GM18868 (cell line): ENCODE results near the gene DAO.
"Not testable (repeated sequence)": the region's sequence is repeated elsewhere in the genome, so short reads cannot be mapped to it uniquely, and the experiment has no call there.

Experiments used
- ATAC-seq: cut with Tn5 transposase; IDR thresholded peaks from one replicate; pipeline ENCODE4 v1.9.1; 2021; ENCODE audit warnings: mild to moderate bottlenecking, moderate library complexity; ENCODE audit not compliant: unreplicated experiment

The DAO gene

DNA sequence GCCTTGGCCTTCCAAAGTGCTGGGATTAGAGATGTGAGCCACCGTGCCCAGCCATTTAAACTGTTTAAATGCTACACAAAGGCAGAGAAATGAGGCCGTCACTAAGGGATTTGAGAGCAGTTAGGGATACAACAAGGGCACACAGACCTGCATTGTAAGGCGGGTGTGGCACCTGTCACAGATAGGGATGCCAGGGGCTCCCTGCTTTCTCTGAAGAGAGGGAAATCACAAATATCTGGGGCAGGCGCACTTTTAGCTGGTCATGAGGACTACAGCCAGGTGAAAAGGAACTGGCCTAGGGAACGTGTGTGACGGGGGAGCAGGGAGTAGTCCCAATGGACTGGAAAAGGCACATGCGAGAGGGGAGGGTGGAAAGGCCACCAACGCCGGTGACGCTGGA lies 32.2 kb upstream of the DAO start:
- ATAC-seq, result no peak

DNA sequence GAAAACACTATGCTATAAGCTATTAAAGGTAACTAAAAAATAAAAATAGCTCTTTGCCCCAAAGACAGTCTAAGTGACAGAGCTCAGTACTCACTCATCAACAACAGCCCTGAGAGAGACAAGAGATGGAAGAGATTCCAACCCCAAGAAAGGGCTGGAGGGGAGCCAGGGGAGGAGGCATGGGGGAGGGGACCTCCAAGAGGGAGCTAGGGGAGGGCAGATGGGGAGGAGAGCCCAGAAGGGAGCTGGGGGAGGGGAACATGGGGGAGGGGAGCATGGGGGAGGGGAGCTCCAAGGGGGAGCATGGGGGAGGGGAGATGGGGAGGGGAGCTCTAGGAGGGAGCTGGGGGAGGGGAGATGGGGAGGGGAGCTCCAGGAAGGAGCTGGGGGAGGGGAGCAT lies 30.2 kb upstream of the DAO start:
- no peak for ATAC-seq

DNA sequence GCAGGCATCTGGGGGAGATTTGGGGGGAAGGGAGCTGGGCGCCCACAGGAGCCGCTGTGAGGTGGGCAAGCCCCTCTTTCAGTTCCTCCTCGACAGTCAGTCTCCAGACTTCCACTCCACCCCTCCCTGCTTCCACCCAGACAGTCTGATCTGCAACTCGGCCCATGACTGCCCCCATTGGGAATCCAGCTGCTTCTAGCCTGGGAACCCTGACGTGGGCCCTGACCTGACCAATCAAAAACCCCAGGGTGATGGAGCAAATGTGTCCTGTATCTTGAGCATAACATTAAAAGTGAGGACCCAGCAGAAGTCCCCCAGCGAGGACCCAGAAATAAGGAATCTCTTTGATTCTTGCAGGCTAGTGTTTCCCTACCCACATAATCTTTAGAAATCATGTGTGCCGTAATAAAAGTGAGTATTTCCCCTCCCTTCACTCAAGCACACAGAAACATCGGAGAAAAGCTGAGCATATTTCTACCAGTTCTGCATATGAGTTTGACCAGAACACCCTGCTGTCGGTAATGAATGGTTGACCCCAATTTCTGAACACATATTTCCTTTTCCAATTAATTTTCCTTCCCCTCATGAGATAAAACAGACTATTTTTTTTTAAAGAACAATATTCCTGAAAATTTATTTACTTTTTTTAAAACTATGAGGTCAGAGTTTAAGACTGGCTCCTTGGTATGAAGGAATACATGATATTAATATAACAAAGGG lies 28.9 kb upstream of the DAO start:
- peak; percentile 81 for ATAC-seq

DNA sequence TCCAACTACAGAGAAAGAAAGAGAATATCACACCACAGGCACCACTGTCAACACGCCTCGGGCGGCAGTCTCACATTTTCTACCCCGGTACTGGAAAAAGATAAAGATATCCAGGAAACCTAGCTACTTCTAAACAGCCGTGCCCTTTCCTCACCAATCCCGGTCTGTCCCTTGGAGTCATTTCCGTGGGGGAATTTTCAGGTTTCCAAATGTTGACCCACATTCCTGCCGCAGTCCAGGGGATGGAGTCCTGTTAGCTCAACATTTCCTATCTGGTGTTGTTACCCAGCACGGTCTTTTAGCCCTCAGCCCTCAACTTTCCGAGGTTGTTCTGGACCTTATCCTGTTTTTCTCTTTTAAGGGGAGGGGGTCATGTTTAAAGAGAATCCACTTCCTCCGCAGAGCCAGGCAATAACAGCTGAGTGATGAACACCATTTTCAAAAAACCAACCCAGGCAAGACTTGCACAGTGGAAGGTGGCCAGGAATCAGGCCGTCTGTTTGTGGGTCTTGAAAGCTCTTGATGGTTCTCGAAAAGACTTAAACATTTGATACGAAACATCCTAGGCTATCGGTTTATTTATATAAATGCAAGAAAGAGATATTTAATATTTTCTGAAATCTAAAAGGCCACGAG lies 27.1 kb upstream of the DAO start:
- ATAC-seq, result no peak

DNA sequence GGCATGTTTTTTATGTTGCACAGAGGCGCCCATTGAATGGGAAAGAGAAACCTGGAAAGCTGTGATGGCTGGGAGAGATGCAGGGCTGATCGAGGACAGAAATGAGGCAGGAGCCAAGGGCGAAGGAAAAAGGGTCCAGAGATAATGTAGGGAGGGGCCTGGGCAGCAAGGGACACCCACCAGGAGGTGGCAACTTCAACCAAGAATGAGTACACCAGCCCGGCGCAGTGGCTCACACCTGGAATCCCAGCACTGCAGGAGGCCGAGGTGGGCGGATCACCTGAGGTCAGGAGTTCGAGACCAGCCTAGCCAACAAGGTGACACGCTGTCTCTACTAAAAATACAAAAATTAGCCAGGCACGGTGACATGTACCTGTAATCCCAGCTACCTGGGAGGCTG lies 26.5 kb upstream of the DAO start:
- ATAC-seq, result no peak

DNA sequence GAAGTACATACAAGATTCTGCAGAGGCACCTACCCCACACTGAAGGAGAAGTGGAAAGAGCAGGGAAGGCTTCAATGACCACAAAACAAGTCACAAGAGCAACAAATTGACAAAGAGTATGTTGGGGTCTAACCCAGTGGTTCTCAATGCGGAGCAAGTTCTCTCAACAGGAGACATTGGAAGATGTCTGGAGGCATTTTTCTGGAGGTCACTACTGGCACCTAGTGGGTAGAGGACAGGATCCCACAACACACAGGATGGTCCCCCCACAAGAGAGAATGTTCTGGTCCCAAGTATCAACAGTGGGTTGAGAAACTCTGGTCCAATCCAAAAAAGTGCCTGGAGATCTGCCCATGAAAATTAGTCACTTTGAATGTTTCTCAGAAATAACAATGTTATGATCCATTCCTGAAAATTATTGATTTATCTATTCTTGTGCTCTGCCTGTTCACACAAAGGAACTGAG lies 25.9 kb upstream of the DAO start:
- no peak for ATAC-seq

DNA sequence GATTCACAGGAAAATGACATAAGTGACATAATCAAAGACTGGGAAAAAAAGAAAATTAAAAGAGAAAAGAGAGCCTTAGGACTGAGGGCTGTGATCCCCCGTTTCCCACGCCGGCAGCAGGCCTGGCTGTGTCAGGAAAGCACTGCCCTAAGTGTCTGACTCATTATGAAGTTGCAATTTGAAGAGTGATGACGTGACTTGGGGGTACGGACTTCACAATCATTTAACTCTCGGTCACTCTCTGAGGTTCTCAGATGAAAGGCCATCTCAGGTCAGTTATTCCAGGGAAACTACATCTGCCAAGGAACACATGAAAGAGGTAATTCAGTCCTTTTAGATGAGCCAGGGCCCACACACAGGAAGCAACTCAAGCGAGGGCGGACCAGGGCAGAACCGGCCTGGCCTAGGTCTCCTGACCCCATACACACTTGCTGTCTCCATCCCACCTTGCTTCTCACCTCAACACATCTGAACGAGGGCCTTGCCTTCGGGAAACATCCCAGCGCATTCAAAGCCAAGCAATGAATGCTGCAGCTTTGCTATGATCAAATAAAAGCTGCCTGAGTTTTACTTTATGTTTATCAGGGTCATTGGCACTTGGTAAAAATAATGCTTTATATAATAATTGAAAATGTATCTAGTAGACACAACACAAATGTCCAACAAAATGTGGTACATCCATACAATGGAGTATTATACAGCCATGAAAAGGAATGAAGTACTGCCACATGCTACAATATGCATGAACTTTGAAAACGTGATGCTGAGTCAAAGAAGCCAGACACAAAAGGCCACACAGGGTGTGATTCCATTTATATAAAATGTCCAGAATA lies 25.2 kb upstream of the DAO start:
- ATAC-seq, result no peak

DNA sequence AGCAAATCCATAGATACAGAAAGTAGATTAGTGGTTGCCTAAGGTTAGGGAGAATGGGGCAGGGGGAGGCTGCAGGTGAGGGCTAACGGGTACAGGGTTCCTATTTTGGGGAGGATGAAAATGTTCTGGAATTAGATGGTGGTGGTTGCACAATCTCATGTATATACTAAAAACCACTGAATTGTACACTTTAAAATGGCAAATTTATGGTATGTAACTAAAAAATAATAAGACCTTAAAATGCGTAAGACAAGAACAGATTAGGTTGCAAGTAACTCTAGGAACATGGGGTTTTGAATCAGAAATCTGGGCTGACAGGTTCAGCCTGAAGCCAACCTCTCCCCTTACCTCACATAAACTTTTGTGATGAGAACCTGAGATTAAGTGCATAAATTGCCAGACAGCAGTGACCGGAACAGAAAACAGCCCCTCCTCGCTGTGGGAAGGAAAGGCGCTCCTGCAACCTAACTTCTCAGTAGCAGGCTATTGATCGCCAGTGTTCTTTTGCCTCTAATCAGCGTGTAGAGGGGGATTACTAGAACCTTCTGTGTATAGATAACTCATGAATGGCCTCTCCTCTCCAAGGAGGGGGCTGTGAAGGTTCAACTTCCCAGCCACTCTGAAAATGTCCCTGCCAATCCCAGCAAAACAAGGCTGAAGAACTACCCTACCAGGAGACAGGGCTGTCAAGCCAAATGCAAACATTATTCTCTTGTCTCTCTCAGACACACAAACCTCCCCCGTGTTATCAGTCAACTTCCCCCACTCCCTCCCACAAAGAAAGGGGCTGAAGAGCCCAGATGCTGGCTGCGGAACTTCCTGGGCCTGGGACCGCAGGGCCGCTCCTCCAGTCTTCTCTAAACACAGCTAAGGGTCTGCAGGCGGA lies 24.4 kb upstream of the DAO start:
- ATAC-seq, result no peak

DNA sequence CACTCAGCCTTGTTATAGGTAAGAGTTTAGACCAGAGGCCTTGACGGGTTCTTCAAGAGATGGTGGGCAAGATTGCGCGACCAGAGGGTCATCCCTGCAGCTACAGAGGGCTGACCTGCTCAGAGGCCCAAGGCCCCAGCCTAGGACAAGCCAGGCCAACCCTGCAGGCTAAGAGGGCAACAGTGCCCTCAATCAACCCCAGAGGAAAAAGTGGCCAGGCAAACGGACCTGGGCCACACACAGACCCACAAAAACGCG lies 23.8 kb upstream of the DAO start:
- no peak for ATAC-seq

DNA sequence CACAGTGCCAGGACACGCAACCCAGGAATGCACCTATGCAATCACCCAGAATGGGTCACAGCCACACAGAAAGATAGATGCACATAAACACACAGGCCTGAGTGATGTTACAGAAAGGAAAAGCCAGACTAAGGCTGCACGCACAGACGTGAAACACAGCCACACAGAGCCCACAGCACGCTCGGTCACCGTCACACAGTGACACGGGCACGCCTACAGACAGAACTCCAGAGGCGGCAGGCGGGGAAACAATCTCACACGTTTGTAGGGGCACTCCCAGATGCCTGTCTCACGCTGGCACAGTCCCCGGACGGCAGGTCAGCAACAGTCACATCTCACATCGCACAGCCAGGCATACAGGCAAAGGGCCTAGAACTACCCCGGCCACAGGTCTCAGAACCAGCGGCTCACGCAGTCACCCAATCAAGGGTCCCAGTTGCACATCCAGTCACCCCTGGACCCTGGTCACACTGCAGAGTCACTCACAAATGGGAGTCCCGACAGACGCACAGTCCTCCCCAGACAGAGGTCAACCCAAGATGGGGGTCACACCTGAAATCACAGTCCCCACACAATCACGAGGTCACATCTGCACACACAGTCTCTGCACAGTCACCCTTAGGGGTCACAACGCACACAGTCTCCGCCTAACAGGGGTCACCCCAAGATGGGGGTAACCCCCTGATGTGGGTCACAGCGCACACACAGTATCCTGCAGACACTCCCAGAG lies 23.3 kb upstream of the DAO start:
- ATAC-seq, result peak; percentile 26

DNA sequence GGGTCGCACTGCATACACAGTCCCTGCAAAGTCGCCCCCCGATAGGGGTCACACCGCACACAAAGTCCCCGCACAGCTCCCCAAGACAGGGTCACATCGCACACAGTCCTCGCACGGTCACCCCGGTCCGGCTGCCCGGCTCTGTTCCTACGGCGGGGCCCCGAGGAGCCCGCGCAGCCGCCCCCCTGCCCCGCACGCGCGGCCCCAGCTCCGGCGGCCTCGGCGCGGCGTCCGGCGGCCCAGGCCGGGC lies 22.8 kb upstream of the DAO start:
- peak; percentile 13 for ATAC-seq

DNA sequence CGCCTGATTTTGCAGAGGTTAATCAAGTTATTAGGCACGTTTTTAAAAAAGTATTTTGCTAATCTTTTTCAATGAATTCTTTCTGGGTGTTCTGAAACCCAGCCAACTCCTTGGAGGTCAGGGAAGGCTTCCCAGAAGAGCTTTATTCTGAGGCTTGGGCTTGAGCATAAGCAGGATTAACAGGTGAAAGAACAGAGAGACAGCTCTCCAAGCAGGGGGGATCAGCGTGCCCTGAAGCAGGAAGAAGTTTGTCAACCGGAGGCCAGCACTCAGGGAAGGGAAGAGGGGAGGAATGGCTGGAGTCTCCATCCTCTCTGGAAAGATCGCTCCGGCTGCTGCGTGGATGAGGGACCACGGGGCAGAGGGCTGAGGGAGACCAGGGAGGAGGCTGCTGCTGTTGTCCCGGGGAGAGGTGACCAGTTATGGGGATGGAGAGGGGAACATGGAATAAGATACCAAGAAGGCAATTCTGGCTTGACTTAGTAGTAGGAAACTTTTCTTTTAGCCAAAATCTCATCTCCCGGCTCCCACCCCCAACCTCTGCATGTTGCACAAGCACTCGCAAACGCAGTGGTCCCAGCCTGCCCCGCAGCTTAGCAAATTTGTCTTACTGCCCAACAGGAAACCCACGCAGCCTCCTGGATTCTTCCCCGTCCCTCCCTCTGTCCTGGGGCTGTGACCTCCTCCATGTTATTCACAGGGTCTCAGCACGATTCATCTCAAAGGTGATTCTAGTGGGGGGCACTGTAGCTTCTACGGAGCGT lies 21.4 kb upstream of the DAO start:
- no peak for ATAC-seq

DNA sequence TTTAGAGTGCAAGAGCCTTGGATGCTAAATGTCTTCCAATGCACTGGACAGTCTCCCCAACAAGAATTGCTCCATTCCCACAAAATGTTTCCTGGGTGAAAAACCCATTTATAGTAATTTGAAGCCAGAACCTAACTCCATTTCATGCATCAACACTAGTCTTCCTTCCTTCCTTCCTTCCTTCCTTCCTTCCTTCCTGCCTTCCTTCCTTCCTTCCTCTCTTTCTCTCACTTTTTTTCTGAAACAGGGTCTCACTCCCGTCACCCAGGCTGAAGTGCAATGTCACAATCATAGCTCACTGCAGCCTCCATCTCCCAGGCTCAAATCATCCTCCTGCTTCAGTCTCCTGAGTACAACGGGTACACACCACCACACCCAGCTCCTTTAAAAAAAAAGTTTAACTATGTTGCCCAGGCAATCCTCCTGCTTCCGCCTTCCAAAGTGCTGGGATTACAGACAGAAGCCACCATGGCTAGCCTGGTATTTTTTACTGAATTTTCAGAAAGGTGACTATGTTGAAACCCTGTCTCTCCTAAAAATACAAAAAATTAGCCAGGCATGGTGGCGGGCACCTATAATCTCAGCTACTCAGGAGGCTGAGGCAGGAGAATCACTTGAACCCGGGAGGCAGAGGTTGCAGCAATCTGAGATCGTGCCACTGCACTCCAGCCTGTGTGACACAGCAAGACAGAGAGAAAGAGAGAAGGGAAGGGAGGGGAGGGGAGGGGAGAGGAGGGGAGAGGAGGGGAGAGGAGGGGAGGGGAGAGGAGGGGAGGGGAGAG lies 20.6 kb upstream of the DAO start:
- not testable (repeated sequence) for ATAC-seq

DNA sequence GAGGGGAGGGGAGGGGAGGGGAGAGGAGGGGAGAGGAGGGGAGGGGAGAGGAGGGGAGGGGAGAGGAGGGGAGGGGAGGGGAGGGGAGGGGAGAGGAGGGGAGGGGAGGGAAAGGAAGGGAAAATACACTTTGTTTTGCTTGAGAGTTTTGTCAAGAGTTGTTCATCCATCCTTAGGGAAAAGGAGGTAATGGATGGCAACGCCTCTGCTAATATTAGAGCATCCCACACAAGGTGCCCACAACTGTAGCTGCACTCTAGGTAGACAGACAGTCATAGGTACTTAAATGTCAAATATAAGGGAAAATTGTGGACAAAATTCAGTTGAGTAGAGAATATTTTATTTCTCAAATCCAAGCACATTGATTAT lies 20.0 kb upstream of the DAO start:
- no peak for ATAC-seq

DNA sequence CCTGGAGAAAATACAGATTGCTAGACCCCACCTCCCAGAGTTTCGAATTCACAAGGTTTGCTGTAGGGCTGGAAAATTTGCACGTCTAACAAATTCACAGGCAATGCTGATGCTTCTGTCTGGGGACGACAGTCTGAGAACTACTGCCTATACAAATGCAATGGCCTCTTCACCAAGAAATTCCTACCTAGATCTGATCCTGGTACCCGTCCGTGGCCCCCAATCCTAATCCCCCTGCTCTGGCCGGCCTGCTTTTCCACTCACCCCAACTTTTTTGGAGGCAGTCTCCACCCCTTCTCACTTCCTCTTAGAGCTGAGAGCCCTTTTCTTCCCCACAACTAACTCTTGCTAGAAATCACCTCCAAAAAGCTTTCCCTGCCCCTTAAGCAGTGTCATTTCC lies 19.4 kb upstream of the DAO start:
- ATAC-seq, result no peak

DNA sequence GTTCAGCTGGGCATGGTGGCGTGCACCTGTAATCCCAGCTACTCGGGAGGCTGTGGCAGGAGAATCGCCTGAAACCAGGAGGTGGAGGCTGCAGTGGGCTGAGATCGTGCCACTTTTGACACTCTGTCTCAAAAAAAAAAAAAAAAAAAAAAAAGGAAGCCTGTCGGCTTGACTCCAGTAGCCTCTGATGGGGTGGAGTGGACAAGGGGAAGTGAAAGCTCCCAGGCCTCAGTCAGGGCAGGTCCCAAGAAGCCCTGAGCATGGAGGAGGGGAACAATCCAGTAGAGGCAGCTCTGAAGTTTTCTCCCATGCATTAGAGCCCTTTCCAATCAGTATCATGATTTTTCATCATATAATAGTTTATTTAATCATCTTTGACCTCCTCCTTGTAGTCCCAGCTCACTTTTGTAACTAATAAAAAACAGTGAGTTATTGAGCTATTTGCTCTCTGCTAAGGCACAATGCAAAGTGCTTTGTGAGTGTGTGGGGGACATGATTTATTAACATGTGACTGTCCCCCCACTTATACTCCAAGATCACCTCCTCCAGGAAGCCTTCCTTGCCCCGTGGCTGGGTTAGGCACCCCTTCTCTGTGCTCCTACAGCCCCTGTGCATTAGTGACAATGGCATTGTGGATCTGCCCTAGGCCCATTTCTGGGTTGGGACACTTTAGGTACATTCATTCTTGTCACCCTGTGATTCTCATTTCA lies 17.9 kb upstream of the DAO start:
- ATAC-seq, result no peak

DNA sequence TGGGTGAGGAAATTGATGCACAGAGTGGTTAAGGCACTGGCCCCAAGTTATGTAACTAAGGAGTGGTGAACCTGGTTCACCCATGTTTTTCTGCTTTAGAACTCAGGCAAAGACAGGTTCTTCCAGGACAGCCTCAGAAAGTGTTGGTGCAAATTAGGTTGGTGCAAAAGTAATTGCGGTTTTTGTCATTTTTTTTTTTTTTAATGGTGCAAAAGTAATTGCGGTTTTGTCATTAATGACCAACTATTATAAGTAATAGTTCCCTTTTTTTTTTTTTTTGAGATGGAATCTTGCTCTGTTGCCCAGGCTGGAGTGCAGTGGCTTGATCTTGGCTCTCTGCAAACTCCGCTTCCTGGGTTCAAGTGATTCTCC lies 17.3 kb upstream of the DAO start:
- no peak for ATAC-seq

DNA sequence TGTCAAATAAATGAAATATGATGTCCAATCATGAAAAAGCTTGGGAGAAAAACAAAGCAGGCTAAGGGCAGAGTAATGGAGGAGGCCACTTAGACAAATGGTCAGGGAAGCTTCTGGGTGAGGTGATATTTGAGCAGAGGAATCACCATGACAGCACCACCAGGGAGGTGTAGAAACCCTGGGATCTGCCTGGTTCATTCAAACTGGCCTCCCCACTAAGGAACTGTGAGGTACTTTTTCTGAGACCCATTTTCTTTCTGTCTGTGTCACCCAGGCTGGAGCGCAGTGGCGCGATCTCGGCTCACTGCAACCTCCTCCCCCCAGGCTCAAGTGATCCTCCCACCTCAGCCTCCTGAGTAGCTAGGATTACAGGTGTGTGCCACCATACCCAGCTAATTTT lies 14.7 kb upstream of the DAO start:
- ATAC-seq, result no peak

DNA sequence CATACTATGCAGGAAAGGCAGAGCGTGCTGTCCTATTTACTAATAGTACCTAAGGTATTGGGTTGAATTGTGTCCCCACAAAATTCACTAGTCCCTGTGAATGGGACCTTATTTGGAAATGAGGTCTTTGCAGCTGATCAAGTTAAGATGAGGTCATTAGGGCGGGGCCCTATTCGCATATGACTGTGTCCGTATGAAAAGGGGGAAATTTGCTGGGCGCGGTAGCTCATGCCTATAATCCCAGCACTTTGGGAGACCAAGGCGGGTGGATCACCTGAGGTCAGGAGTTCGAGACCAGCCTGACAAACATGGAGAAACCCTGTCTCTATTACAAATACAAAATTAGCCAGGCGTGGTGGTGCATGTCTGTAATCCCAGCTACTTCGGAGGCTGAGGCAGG lies 13.8 kb upstream of the DAO start:
- ATAC-seq, result not testable (repeated sequence)
